GM03348 (cell line): Measurements from ENCODE around the gene DNAJC28.
"Not testable (repeated sequence)": the region's sequence is repeated elsewhere in the genome, so short reads cannot be mapped to it uniquely, and the experiment has no call there.

ENCODE experiments used
- DNase-seq: peaks from one replicate; pipeline ENCODE4 v3.0.0; 2012; ENCODE audit warnings: low spot score

DNAJC28 gene

DNA sequence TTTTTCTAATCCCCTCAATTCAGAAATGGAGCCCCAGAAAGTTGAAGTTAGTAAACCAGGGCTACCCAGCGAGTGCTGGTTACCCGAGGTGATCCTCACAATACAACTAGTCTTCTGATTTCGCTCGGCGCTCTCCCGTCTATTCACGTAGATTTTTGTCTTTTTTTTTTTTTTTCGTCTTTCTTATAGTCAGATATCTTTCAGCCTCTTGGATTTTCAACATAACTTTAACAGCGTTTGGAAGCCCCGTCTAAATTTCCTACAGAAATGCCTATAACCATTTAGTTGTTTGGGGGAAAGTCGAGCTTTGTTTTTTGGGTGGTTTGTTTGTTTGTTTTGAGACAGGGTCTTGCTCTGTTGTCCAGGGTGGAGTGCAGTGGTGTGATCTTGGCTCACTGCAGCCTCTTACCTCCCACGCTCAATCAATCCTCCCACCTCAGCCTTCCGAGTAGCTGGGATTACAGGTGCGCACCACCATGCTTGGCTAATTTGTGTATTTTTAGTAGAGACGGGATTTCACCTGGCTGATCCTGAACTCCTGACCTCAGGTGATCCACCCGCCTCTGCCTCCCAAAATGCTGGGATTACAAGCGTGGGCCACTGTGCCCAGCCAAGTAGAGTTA is 10.9 kb downstream of the DNAJC28 start:
- no peak for DNase-seq

DNA sequence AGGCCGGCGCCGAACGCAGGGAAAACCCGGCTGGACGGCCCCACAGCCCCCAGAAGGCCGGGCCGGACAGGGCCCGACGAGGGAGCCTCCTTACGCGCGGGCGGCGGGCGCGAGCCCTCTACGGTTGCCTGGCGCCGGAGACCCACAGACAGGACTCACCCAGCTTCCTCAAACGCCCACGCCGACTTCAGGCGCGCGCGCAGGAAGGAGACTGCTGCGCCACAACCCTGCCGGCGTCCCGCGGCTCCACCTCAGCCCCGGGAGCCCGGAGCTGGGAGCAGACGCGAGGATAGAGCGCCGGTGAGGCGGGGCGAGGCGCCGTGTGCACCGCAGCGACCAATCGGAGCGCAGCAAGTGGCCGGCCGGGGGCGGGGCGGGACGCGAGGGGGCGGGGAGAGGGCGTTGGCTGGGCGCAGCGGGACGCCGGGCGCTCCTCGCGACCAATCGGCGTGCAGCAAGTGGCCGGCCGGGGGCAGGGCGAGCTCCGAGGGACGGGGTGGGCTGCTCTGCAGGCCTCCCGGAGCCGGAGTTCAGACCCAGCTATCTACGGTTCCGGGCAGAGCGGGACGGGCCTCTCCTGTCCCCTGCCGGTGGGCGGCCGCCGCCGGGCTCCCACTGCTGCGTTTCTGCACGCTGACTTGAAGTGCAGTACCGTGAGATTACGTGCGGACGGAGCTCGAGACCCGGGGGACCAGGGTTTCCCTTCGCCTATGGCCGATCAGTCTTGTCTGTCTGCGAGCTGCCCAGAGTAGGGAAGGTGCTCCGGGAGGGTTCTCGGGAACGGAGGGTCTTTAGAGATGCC is 11.6 kb downstream of the DNAJC28 start, which contains the start of gene TMEM50B:
TSS of gene TMEM50B (minus strand) at position 296 of the 802 bp plus-strand sequence. CDS start 11,089 bp downstream, outside the sequence.
- DNase-seq = peak; percentile 99

DNA sequence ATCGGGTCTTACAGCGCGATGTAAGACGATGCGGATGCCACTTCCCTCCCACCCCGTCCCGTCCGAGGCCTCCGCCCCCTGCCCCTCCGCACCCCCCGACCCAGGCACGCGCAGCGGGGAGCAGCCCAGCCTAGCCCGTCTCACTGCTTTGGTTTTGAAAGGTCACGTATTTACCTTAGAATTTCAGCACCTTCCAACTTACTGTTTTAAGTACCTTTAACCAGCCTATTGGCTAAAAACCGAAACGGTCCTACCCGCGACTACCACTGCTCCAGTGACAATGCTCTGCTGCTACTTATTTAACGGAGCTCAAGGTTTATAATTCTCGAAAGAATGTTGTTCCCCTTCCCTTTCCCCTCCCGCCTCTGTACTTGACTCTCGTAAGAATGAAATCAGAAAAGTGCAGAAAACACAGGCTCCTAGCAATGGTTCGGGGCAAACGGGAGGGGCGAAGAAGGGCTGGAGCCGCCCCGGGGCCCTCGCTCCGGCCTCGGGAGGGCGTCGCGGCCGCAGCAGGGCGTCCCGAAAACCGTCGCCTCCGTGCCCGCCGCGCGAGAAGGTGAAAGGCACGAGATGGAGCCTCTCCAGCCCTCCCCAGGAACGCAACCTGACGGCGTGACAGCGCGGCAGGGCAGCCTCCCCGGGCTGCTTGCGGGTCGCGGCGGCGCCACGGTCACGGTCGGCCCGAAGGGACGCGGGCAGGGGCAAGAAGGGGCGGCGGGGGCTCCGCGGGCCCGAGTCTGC is 12.4 kb downstream of the DNAJC28 start:
- peak; percentile 70 for DNase-seq

DNA sequence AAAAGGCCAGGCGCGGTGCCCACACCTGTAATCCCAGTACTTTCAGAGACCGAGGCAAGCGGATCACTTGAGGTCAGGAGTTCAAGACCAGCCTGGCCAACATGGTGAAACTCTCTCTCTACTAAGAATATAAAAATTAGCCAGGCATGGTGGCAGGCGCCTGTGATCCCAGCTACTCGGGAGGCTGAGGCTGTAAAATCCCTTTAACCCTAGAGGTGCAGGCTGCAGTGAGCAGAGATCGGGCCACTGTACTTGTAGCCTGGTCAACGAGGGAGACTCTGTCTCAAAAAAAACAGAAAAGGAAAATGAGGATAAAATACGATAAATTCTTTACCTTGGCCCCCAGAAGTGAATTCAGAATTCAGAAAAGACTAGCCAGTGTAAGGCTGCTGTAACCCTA is 13.3 kb downstream of the DNAJC28 start:
- DNase-seq = no peak

DNA sequence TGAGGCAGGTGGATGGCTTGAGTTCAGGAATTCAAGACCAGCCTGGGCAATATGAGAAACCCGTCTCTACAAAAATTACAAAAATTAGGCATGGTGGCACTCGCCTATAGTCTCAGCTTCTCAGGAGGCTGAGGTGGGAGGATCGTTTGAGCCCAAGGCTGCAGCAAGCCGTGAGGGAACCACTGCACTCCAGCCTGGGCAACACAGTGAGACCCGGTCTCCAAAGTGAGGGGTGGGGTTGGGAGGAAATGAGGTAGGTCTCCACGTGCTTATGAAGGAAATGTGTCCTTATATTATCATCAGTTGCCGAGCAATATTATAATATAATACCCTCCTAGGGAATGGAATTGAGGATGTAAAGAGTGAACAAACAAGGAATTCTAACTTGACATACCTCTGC is 14.4 kb downstream of the DNAJC28 start:
- no peak for DNase-seq

DNA sequence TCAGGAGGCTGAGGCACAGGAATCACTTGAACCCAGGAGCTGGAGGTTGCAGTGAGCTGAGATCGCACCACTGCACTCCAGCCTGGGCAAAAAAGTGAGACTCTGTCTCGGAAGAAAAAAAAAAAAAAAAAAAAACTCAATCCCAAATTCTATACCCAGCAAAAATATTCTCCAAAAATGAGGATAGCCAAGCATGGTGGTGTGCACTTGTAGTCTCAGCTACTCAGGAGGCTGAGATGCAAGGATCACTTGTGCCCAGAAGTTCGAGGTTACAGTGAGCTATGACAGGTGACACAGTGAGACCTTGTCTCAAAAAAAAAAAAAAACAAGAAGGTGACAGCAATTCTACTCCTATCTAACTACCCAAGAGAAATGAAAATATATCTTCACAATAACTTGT is 18.2 kb downstream of the DNAJC28 start:
- no peak for DNase-seq

DNA sequence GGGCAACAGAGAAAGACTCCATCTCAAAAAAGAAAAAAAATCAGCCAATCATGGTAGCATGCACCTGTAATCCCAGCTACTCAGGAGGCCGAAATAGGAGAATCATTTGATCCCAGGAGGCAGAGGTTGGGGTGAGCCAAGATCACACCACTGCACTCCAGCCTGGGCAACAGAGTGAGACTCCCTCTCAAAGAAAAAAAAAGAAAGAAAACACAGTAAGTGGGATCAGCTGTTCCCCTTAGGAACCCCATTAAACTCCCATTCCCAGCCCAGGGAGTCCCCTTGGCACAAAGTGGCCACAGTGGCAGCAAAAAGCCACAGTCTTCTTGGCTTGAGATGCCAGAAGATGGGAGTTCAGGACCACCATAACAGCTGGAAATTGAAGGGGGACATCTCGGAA is 20.8 kb downstream of the DNAJC28 start:
- no peak for DNase-seq

DNA sequence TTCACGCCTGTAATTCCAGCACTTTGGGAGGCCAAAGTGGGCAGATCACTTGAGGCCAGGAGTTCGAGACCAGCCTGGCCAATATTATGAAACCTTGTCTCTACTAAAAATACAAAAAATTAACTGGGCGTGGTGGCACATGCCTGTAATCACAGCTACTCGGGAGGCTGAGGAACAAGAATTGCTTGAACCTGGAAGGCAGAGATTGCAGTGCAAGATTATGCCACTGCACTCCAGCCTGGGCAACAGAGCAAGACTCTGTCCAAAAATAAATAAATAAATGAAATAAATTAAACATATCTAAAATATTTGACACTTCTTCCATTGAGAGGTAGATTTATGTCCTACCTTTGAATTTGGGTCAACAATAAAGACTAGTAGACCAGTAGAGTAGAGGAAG is 22.3 kb downstream of the DNAJC28 start:
- DNase-seq = not testable (repeated sequence)

DNA sequence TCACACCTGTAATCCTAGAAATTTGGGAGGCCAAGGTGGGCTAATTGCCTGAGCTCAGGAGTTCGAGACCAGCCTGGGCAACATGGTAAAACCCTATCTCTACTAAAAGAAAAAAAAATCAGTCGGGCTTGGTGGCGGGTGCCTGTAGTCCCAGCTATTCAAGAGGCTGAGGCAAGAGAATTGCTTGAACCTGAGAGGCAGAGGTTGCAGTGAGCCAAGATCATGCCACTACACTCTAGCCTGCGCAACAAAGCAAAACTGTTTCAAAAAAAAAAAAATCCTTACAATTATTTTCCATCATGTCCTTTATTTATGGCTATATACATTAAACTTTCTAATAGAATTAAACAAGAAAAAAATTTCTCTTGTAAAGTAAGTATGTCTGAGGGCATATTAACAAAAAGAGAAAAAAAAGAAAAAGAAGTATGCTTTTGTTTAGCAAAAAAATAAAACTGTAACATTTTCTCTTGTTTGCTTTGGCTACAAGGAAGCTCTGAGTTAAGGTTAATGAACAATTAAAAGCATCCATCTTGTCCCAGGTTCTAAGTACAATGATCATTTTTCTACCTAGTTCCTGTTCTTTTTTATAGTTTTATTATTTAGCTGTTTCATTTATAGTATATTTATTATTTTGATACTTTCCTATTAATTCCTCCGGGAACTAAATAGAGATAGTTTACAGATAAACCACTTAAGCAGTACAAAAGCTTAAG is 29.8 kb downstream of the DNAJC28 start:
- no peak for DNase-seq

DNA sequence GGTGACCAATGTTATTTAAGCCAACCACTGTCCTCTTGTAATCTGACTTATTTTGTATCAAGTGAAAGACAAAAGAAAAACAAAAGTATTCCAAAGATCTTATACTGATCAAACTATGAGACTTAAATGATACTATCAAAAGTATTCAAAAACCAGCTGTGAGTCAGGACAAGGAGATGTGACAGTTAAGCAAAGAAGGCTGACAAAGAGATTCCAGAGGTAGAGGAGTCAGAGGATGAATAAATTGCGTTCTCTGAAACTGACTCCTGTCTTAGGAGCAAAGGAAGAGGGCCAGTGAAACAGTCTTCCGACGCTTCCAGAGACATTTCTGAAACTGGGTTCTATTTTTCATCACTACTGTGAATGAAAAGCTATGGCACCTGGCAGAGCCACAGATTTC is 32.7 kb downstream of the DNAJC28 start:
- no peak for DNase-seq

DNA sequence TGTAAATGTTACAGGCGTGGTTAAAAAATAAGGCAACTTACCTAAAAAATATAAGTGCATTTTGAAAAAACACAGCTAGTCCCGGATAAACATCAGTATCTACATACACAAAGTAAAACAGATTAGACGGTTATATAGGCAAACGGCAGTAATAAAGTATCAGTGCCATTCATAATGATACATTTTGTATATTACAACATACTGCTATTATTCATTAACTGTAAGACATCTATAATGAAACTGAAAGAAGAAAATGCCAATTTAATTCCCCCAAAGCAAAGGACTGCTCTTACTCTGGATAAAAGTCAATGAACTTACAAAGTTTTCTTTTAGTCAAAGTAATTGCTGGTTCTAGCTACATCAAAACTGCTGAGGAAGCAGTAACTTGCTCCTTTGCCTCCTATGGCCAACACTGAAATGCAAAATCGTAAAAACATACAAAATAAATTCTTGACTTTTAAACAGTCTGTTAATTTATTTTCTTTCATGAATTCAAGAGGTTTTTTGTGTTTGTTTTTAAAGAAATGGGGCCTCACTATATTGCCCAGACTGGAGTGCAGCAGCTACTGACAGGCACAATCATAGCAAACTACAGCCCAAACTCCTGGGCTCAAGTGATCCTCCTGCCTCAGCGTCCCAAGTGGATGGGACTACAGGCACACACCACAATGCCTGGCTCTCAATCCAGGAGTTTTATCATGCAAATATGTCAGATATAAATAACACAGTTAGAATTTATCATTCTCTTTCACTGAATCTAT is 35.6 kb downstream of the DNAJC28 start:
- no peak for DNase-seq

DNA sequence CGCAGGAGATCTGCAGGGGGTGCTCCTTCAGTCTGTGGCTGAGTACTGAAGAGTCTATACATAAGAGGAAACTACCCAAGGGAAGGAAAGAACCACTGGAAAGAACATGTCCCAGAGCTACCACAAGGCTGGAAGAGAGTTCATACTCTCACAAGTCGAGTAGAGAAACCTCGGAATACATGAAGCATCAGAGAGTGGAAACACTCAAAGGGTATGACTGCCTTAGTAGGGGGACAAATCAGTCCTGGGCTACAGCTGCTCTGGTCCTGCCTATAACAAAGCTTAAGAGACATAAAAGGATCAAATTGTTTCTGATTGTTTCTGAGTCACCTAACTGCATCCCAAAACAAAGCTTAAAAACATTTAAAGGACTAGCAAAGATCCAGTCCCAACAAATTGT is 39.2 kb downstream of the DNAJC28 start:
- DNase-seq = no peak

DNA sequence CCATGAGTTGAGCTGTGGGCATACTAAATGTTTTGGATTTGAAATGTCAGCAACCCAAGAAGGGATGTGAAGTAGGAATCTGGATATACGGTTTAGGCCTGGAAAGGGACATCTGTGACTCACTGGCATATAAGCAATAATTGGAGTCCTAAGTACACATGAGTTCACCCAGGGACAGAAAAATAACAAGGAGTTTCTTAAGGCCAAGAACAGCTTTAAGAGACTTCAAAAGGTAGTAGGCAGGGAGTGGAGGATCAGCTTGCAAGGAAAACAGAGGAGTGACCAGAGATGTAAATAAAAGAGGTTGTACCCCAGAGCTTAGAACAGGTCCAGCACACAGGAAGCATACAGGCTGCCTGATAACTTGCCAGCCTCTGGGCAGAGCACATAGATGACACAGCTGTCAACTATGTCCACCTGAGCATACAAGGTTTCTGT is 39.9 kb downstream of the DNAJC28 start:
- DNase-seq = no peak

DNA sequence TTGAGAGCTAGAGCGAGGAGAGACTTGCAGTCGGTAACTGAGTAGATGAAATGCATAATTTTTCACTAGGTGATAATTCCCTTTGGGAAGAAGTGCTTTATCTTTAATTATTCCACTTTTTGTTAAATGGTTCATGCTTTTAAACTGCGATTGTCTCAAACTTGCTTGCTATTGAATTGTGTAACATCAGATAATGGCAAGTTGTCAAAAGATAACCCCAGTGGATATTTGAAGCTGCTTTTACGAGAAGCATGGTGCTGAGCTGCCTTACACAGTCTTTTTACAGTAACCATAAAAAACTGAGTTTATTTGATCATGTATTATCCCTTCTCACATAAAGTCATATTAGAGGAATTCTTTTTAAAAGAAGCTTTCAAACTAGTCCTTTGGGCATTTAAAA is 41.9 kb downstream of the DNAJC28 start:
- no peak for DNase-seq

DNA sequence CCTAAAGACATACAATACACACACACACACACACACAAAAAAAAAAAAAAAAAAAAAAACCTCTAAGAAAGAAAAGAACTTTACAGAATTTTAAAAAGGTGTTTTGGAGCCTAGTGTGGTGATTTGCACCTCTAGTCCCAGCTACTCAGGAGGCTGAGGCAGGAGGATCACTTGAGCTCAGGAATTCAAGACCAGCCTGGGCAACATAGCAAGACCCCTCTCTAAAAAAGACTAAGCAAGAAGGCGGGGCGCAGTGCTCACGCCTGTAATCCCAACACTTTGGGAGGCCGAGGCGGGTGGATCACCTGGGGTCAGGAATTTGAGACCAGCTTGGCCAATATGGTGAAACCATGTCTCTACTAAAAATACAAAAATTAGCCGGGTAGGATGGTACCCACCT is 44.9 kb downstream of the DNAJC28 start:
- DNase-seq = not testable (repeated sequence)

DNA sequence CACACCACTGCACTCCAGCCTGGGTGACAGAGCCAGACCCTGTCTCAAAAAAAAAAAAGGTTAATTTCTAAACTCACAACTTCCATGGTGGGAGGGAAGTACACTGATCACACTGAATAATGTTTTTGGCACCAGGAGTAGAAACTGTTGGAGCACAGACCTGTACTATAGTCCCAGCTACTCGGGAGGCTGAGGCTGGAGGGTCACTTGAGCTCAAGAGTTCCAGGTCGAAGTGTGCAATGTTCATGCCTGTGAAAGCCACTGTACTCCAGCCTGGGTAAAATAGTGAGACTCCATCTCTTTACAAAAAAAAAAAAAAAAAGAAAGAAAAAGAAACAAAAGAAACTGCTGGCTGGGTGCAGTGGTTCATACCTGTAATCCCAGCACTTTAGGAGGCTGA is 47.0 kb downstream of the DNAJC28 start:
- DNase-seq = no peak

DNA sequence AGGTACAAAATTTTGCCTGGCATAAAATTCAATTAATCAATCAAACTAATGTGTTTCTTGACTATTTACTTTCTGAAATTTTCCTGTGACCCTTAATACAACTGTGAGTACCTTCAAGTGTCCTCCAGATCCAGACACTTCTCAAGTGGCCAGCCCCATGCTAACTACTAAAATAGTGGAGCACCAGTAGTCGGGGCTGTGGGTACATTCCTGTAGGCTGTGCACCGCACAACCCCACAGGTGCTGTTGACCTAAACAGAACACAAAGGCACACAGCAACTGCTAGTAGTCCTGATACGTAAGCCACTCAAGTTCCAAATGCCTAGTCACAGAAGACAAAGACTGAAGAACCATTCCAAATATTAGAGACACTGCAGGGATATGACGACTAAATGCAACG is 48.3 kb downstream of the DNAJC28 start:
- DNase-seq = no peak

DNA sequence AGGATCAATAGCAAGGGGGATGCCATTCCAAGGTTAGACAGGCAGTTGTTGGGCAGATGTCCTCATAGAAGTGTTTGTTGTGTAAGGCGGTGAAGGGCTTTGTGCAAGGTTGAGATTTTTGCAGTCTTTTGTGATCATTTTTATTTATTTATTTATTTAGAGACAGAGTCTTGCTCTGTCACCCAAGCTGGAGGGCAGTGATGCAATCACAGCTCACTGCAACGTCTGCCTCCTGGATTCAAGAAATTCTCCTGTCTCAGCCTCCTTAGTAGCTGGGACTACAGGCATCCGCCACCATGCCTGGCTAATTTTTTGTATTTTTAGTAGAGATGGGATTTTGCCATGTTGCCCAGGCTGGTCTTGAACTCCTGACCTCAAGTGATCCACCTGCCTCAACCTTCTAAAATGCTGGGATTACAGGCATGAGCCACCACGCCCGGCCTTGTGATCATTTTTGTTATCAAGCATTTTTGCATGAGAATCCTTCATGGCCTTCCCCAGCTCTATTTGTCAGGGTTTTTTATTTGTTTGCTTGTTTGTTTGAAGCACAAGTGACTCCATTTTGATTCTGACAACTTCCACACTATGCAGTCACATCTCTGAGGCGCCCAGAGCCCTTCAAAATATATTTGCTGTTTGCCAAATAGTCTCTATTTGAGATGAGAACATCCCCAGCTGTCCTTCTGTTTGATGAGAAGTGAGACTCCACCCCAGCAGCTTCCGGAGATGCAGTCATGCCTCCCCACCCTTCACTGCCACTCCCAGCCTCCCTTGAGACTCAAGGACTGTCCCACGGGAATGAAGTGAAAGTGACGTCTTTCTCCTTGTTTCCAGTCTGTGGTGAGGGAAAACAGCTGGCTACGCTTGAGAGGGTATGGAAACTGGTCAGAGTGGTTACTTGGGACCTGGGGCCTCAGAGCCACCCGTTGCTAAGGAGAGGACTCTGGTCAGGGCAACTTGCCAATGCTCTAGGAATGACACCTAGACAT is 49.7 kb downstream of the DNAJC28 start:
- peak; percentile 77 for DNase-seq
